Transverse colon (tissue), 3 donors: Measurements from ENCODE around the gene SLC26A6.

Experiments
- CTCF ChIP-seq, 5 experiments: fragments of 200-600 bp in 3 of 5; fragments of 450-650 bp in 2 of 5; sonication (generic) in 3 of 5; IDR thresholded peaks; 1 replicate in 2 of 5; 2 replicates in 3 of 5; pipeline ENCODE4 v1.5.1; 2016 to 2017; ENCODE audit warnings: antibody characterized with exemption in 5 of 5, inconsistent platforms in 3 of 5, mild to moderate bottlenecking in 2 of 5, moderate library complexity in 1 of 5
- POLR2A ChIP-seq: fragments of 450-650 bp; IDR thresholded peaks from one replicate; pipeline ENCODE4 v1.6.1; 2016; ENCODE audit warnings: antibody characterized with exemption, mild to moderate bottlenecking, moderate library complexity

GRCh38 chr3:48681974-48682610, 46.8 kb upstream of the SLC26A6 start:
- TF ChIP-seq CTCF (IDR thresholded peaks at IDR 0.05) (no peak), POLR2A (no peak)
